Testis (tissue), 2 donors: ENCODE results near the gene ASPHD2.

Experiments used
- CTCF ChIP-seq, 3 experiments: fragments of 450-650 bp in 2 of 3; fragments of 200-600 bp in 1 of 3; sonication (generic) in 1 of 3; IDR thresholded peaks; one replicate each; pipeline ENCODE4 v1.5.1; 2016 to 2019; ENCODE audit warnings: antibody characterized with exemption in 3 of 3, mild to moderate bottlenecking in 2 of 3, moderate library complexity in 1 of 3
- POLR2A ChIP-seq: fragments of 450-650 bp; IDR thresholded peaks from one replicate; pipeline ENCODE4 v1.6.1; 2017; ENCODE audit warnings: antibody characterized with exemption, mild to moderate bottlenecking, moderate library complexity

DNA sequence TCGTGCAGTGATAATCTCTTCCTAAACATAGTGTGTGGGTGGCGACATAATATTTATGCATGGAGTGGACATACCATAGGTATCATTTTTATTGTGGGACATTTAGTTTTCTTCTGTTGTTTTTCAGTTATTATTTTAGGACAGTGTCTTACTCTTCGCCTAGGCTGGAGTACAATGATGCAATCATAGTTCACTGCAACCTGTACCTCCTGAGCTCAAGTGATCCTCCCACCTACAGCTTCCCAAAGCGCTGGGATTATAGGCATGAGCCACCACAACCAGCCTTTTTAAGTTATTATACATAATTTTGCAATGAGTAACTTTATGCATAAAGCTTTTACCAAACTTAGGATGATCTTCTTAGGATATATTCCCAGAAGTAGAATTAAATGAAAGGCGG lies 57.3 kb downstream of the ASPHD2 start:
- TF ChIP-seq CTCF (IDR thresholded peaks at IDR 0.05) (no peak), POLR2A (no peak)
